Measurements from ENCODE around the gene MBD3L4.

GRCh38 chr19:7000816-7001215, 39.2 kb downstream of the MBD3L4 start:
- TF ChIP-seq, protein P1, sequence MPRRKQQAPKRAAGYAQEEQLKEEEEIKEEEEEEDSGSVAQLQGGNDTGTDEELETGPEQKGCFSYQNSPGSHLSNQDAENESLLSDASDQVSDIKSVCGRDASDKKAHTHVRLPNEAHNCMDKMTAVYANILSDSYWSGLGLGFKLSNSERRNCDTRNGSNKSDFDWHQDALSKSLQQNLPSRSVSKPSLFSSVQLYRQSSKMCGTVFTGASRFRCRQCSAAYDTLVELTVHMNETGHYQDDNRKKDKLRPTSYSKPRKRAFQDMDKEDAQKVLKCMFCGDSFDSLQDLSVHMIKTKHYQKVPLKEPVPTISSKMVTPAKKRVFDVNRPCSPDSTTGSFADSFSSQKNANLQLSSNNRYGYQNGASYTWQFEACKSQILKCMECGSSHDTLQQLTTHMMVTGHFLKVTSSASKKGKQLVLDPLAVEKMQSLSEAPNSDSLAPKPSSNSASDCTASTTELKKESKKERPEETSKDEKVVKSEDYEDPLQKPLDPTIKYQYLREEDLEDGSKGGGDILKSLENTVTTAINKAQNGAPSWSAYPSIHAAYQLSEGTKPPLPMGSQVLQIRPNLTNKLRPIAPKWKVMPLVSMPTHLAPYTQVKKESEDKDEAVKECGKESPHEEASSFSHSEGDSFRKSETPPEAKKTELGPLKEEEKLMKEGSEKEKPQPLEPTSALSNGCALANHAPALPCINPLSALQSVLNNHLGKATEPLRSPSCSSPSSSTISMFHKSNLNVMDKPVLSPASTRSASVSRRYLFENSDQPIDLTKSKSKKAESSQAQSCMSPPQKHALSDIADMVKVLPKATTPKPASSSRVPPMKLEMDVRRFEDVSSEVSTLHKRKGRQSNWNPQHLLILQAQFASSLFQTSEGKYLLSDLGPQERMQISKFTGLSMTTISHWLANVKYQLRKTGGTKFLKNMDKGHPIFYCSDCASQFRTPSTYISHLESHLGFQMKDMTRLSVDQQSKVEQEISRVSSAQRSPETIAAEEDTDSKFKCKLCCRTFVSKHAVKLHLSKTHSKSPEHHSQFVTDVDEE (CRISPR knock-in tag; IDR thresholded peaks at IDR 0.05), result no peak
- no peak for TF ChIP-seq ZFP3 (CRISPR knock-in tag; IDR thresholded peaks at IDR 0.05)
- no peak for TF ChIP-seq BACH2 (CRISPR knock-in tag; IDR thresholded peaks at IDR 0.05; ENCODE audit: borderline replicate concordance)
- no peak for TF ChIP-seq TOX (CRISPR knock-in tag; IDR thresholded peaks at IDR 0.05; ENCODE audit: borderline replicate concordance)
- TF ChIP-seq ZFP30 (CRISPR knock-in tag; IDR thresholded peaks at IDR 0.05), result no peak
- TF ChIP-seq, protein P2, sequence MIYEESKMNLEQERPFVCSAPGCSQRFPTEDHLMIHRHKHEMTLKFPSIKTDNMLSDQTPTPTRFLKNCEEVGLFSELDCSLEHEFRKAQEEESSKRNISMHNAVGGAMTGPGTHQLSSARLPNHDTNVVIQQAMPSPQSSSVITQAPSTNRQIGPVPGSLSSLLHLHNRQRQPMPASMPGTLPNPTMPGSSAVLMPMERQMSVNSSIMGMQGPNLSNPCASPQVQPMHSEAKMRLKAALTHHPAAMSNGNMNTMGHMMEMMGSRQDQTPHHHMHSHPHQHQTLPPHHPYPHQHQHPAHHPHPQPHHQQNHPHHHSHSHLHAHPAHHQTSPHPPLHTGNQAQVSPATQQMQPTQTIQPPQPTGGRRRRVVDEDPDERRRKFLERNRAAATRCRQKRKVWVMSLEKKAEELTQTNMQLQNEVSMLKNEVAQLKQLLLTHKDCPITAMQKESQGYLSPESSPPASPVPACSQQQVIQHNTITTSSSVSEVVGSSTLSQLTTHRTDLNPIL (CRISPR knock-in tag; IDR thresholded peaks at IDR 0.05; ENCODE audit: low read depth), result no peak
- no peak for TF ChIP-seq RARB (CRISPR knock-in tag; IDR thresholded peaks at IDR 0.05)
- TF ChIP-seq ISL1 (CRISPR knock-in tag; IDR thresholded peaks at IDR 0.05), result no peak

All from SK-N-SH treated with all-trans-retinoic acid at 6 μM for 48 hours (cell line).